Brain microvascular endothelial cell (primary cell): ENCODE data around the gene SPATS2L.

ENCODE experiments used
- DNase-seq: peaks from one replicate; pipeline ENCODE4 v3.0.0-alpha.2; 2020
- H3K27ac ChIP-seq: fragments of 250-450 bp; sonication (Bioruptor Pico); 2 replicates; pipeline ENCODE4 v1.5.1; 2020; ENCODE audit warnings: mild to moderate bottlenecking, moderate library complexity
- H3K27me3 ChIP-seq: fragments of 250-450 bp; sonication (Bioruptor Pico); replicated peaks from 2 replicates; pipeline ENCODE4 v1.5.1; 2020; ENCODE audit warnings: mild to moderate bottlenecking
- H3K36me3 ChIP-seq: fragments of 250-450 bp; sonication (Bioruptor Pico); replicated peaks from 2 replicates; pipeline ENCODE4 v1.5.1; 2020; ENCODE audit warnings: mild to moderate bottlenecking
- H3K4me3 ChIP-seq: 2 replicates; pipeline ENCODE4 v1.5.1; 2011; ENCODE audit warnings: low read depth, mild to moderate bottlenecking, control low read depth, low read length, moderate library complexity
- CTCF ChIP-seq: IDR thresholded peaks from 2 replicates; pipeline ENCODE4 v1.5.1; 2011; ENCODE audit warnings: low read depth, mild to moderate bottlenecking, moderate library complexity, low read length, control low read depth, inconsistent platforms; ENCODE audit errors: missing control alignments
- in situ Hi-C: cut with HindIII; loops from 2 replicates; pipeline ENCODE4 v1.10.0; 2017; ENCODE audit warnings: low sequenced_read_pairs, low pct_ligation_motif_present

The SPATS2L gene

DNA sequence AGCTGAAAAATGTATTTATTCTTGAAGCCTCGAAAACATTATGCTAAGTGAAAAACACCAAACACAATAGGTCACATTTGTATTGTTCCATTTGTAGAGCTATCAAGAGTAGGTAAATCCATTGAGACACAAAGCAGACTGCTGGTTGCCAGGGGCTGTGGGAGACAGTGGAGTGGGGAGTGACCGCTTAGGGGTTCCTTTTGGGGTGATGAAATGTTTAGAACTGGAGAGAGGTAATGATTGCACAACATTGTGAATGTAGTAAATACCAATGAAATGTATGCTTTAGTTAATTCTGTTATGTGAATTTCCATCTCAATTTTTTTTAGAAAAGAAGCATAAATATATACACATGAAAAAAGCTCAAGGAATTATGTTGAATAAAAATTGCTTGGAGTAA lies 187.6 kb downstream of the SPATS2L start:
- Histone ChIP-seq H3K27ac (no peak overlapping the region), H3K36me3 (peaks cover 7% of the 10 kb centered on the region), H3K27me3 (no peaks in the 10 kb centered on the region), H3K4me3 (no peak overlapping the region)
- in situ Hi-C loops, result no loop called here
- no peak for TF ChIP-seq CTCF
- DNase-seq, result no peak

GRCh38 chr2:200496696-200497095 lies 190.2 kb downstream of the SPATS2L start:
- no peaks in the 10 kb centered on the region for H3K27me3 ChIP-seq
- no peak overlapping the region for H3K27ac ChIP-seq
- no peaks in the 10 kb centered on the region for H3K36me3 ChIP-seq
- no peak for TF ChIP-seq CTCF
- DNase-seq, result no peak
- no peak overlapping the region for H3K4me3 ChIP-seq
- in situ Hi-C loops, result no loop called here

- H3K27ac ChIP-seq, result no peak overlapping the region
- DNase-seq, result no peak
- no peak for TF ChIP-seq CTCF
- H3K4me3 ChIP-seq, result no peak overlapping the region
- in situ Hi-C loops, result no loop called here
- peaks cover 3% of the 10 kb centered on the region for H3K36me3 ChIP-seq
- H3K27me3 ChIP-seq, result no peaks in the 10 kb centered on the region
These were observed 192.1 kb downstream of the SPATS2L start for GRCh38 chr2:200498402-200499162.

DNA sequence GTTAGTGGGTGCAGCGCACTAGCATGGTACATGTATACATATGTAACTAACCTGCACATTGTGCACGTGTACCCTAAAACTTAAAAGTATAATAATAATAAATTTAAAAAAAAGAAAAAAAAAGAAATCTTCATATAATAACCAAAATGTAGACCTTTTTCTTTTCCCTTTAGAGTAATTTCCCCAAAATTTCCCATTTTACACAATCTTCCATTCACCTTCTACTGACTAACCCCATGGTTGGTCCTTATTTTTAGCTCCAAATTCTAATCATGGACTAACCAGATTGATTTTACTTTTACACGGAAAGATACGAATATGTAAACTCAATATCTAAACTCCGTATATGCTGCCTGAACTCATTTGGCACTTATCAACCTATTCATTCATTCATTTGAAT lies 195.7 kb downstream of the SPATS2L start:
- DNase-seq, result no peak
- Histone ChIP-seq H3K36me3 (peaks cover 4% of the 10 kb centered on the region), H3K4me3 (no peak overlapping the region), H3K27ac (no peak overlapping the region), H3K27me3 (no peaks in the 10 kb centered on the region)
- no peak for TF ChIP-seq CTCF
- in situ Hi-C loops, result no loop called here

GRCh38 chr2:200506679-200507078 lies 200.2 kb downstream of the SPATS2L start:
- no peak for DNase-seq
- no peak overlapping the region for H3K4me3 ChIP-seq
- TF ChIP-seq CTCF, result no peak
- no peak overlapping the region for H3K27ac ChIP-seq
- H3K27me3 ChIP-seq, result no peaks in the 10 kb centered on the region
- peaks cover 4% of the 10 kb centered on the region for H3K36me3 ChIP-seq
- in situ Hi-C loops, result no loop called here

- no peak for DNase-seq
- no peak for TF ChIP-seq CTCF
- in situ Hi-C loops, result no loop called here
- Histone ChIP-seq H3K27ac (no peak overlapping the region), H3K4me3 (no peak overlapping the region), H3K36me3 (peaks cover 4% of the 10 kb centered on the region), H3K27me3 (no peaks in the 10 kb centered on the region)
These were observed 200.7 kb downstream of the SPATS2L start for GRCh38 chr2:200507179-200507578.
